Activated CD4-positive, alpha-beta T cell treated with anti-CD3 and anti-CD28 coated beads for 36 hours (primary cell): Measurements from ENCODE around the gene PTPRG. TPM values are rescaled to one million over a fixed set of nuclear protein-coding genes. Genes with fewer than 3 reads are reported as not detected.

Experiments
- ATAC-seq: fragments of 200-7000 bp; cut with Tn5 transposase; one replicate; pipeline ENCODE4 v1.10.0; 2021; ENCODE audit warnings: mild to moderate bottlenecking, moderate library complexity
- CTCF ChIA-PET: fragments of 350-600 bp; sonication (Branson Sonifier 250); formaldehyde crosslinking; loops from one replicate; lab custom pipeline; 2021; ENCODE audit warnings: antibody characterized with exemption; lab: Charles Lee
- POLR2A ChIA-PET: fragments of 350-600 bp; sonication (Branson Sonifier 250); formaldehyde crosslinking; loops from one replicate; lab custom pipeline; 2021; ENCODE audit warnings: antibody characterized with exemption, inconsistent platforms; lab: Charles Lee
- DNase-seq: peaks from one replicate; pipeline ENCODE4 v3.0.0-alpha.2; 2020
- H3K27ac Mint-ChIP-seq: one replicate; pipeline ENCODE4 v1.8.0; 2021; ENCODE audit warnings: mixed read lengths
- H3K27me3 Mint-ChIP-seq: one replicate; pipeline ENCODE4 v1.8.0; 2021; ENCODE audit warnings: mixed read lengths
- H3K36me3 Mint-ChIP-seq: one replicate; pipeline ENCODE4 v1.8.0; 2021; ENCODE audit warnings: low read depth, mixed read lengths
- H3K4me1 Mint-ChIP-seq: one replicate; pipeline ENCODE4 v1.8.0; 2021; ENCODE audit warnings: mixed read lengths
- H3K4me3 Mint-ChIP-seq: one replicate; pipeline ENCODE4 v1.8.0; 2021; ENCODE audit warnings: mild to moderate bottlenecking, moderate library complexity, mixed read lengths
- H3K9me3 Mint-ChIP-seq: one replicate; pipeline ENCODE4 v1.8.0; 2021; ENCODE audit warnings: low read depth, mixed read lengths
- intact Hi-C, 2 experiments: fragments of 100-400 bp; cut with DNase I in 1 of 2; cut with micrococcal nuclease in 1 of 2; formaldehyde crosslinking; loops; one replicate each; pipeline versions ENCODE4 v1.14.2 to v1.15.1; 2022 to 2024; cut with DNase I, micrococcal nuclease
- total RNA-seq, 2 experiments: library from RNA; stranded (reverse); gene quantifications; one replicate each; pipeline ENCODE4 v1.2.3, GENCODE V29; 2021

The PTPRG gene
- total RNA-seq, 2 experiments from 2014 or later = 0.32 to 0.33 TPM

GRCh38 chr3:62207197-62207596 is 645.8 kb downstream of the PTPRG start:
- Mint-ChIP-seq H3K36me3 (no peaks in the 10 kb centered on the region), H3K4me3 (no peak overlapping the region), H3K27me3 (no peaks in the 10 kb centered on the region), H3K27ac (no peak overlapping the region), H3K4me1 (no peaks in the 10 kb centered on the region), H3K9me3 (no peaks in the 10 kb centered on the region)
- no peak for DNase-seq
- ChIA-PET POLR2A (no interaction called here), CTCF (interaction anchor here (1.1 kb wide), 1 partner anchor 9 kb away, joined by 4 read pairs; no protein-coding TSS in a partner anchor)
- intact Hi-C loops = no loop called here
- no peak for ATAC-seq

DNA sequence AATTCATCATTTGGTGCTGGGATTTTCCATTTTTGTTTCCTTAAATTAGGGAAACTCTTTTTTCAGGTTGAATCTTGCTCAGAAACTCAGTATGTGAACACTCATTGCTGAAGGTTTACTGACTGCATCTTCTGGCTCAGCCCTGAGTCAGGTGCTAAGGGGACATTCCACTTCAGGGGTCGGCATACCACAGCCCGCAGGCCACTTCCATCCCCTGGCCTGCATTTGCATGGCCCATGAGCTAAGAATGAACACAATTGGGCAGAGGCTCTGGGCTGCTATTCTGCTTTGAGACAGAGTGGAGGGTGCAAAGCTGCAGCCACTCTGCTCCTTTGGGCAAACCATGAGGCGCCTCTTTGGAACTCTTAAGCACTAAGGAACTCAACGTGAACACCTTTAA is 647.0 kb downstream of the PTPRG start:
- Mint-ChIP-seq H3K4me1 (no peaks in the 10 kb centered on the region), H3K27me3 (no peaks in the 10 kb centered on the region), H3K9me3 (no peaks in the 10 kb centered on the region), H3K4me3 (no peak overlapping the region), H3K27ac (no peak overlapping the region), H3K36me3 (no peaks in the 10 kb centered on the region)
- ChIA-PET CTCF (no interaction called here), POLR2A (no interaction called here)
- no peak for ATAC-seq
- intact Hi-C loops = no loop called here
- no peak for DNase-seq

DNA sequence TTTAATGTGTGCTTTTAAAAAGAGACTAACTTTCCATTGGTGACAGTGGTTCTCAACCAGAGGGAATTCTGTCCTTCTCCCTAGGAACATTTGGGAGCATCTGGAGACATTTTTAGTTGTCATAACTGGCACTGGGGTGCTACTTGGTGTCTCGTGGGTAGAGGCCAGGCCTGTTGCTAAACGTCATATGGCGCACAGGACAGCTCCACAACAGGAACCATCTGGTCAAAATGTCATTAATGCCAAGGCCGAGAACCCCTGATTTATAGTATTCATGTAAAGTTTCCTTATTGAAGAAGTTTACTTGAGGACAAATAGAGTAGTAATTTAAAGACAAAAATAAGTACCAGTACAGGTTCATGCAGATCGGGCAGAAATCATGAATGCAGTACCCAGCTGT is 647.7 kb downstream of the PTPRG start:
- no peaks in the 10 kb centered on the region for H3K36me3 Mint-ChIP-seq
- intact Hi-C loops = no loop called here
- ATAC-seq = no peak
- ChIA-PET POLR2A (no interaction called here), CTCF (interaction anchor here (1.1 kb wide), 1 partner anchor 8 kb away, joined by 3 read pairs; no protein-coding TSS in a partner anchor)
- H3K9me3 Mint-ChIP-seq = no peaks in the 10 kb centered on the region
- no peak for DNase-seq
- H3K4me1 Mint-ChIP-seq = no peaks in the 10 kb centered on the region
- no peak overlapping the region for H3K27ac Mint-ChIP-seq
- no peak overlapping the region for H3K4me3 Mint-ChIP-seq
- no peaks in the 10 kb centered on the region for H3K27me3 Mint-ChIP-seq

DNA sequence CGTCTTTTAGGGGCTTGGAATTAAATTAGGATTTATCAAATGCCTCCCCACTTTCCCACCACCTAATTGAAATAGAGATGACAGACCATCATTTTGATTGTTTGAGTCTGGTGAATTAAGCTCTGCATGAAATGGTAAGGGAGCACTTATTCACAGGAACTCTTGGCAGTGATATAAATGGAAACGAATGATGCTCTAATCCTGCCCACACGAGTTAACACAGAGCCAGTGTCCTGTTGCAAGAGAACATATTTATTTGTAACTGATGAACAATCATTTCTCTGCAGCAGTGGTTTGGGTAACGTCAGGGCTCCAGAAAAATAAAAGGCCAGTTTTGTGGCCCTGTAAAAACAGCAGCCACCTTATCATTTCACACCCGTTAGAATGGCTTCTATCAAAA is 648.6 kb downstream of the PTPRG start:
- no peak for DNase-seq
- Mint-ChIP-seq H3K9me3 (no peaks in the 10 kb centered on the region), H3K27ac (no peak overlapping the region), H3K27me3 (no peaks in the 10 kb centered on the region), H3K36me3 (no peaks in the 10 kb centered on the region), H3K4me1 (no peaks in the 10 kb centered on the region), H3K4me3 (no peak overlapping the region)
- intact Hi-C loops = no loop called here
- no peak for ATAC-seq
- POLR2A ChIA-PET = no interaction called here
- CTCF ChIA-PET = interaction anchor here (1.1 kb wide), 1 partner anchor 9 kb away, joined by 3 read pairs; no protein-coding TSS in a partner anchor

DNA sequence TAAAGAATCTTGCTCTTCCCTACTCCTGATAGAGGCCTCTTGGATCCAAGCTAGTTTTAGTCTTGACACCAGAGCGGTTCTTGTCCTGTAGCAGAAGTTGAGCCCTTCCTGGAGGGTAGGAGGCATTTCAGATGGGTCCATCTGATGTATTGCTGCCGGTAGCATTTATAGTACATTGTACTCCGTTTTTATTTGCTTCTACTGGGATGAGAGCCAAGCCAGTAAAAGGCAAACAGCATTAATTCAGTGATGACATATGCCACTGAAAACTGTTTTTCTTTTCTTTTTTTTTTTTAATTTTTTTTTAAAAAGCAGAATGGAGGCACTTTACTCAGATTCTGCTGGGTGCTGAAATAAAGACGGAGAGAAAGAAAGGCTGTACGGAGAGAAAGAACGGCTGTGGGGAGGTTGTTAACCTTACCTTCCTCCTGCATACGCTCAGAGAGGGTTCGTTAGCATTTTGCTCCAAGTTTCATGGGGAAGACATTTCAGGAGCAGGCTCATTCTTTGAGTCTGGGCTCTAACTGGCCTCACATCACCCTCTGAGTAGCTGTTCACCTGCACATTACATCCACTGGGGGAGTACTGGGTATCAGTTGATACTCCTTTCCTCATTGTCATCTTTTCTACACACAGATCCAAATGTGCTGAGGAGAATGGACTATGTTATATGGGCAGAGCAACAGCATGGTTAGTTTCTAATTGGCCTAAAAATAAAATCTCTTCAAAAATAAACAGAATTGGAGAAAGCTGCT is 650.5 kb downstream of the PTPRG start:
- ChIA-PET CTCF (no interaction called here), POLR2A (no interaction called here)
- Mint-ChIP-seq H3K4me1 (no peaks in the 10 kb centered on the region), H3K36me3 (no peaks in the 10 kb centered on the region), H3K9me3 (no peaks in the 10 kb centered on the region), H3K4me3 (no peak overlapping the region), H3K27ac (no peak overlapping the region), H3K27me3 (no peaks in the 10 kb centered on the region)
- intact Hi-C loops = no loop called here
- DNase-seq (no peak), ATAC-seq (no peak)

- CTCF ChIA-PET = no interaction called here
- Mint-ChIP-seq H3K36me3 (no peaks in the 10 kb centered on the region), H3K4me1 (no peaks in the 10 kb centered on the region), H3K27ac (no peak overlapping the region), H3K9me3 (no peaks in the 10 kb centered on the region), H3K27me3 (peaks cover 5% of the 10 kb centered on the region), H3K4me3 (no peak overlapping the region)
- intact Hi-C loops = no loop called here
- DNase-seq = no peak
- no peak for ATAC-seq
- POLR2A ChIA-PET = no interaction called here
Observed at GRCh38 chr3:62214850-62215249, 653.5 kb downstream of the PTPRG start.

- Mint-ChIP-seq H3K27ac (no peak overlapping the region), H3K4me3 (no peak overlapping the region), H3K9me3 (no peaks in the 10 kb centered on the region), H3K4me1 (no peaks in the 10 kb centered on the region), H3K27me3 (peaks cover 11% of the 10 kb centered on the region), H3K36me3 (no peaks in the 10 kb centered on the region)
- intact Hi-C loops = no loop called here
- POLR2A ChIA-PET = no interaction called here
- DNase-seq (no peak), ATAC-seq (no peak)
- CTCF ChIA-PET = no interaction called here
Observed at GRCh38 chr3:62220616-62221015, 659.2 kb downstream of the PTPRG start.

DNA sequence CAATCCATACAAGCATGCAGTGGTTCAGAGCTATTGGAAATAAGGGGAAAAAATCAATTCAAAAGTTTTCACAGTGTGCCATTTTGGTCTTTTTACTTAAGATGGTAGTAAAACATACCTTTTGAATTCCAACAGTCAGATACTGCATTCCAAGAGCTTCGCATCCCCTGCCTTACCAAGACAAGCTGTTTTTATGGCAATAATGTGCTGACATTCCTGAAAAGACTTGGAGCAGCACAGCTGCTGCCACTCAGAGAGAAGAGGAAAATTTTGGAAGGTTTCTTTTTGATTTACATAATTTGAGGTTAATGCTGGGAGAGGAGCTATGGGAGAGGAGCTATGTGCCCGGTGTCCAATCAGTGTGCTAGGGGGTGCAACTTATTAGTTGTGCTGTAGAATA is 663.7 kb downstream of the PTPRG start:
- H3K27me3 Mint-ChIP-seq = peaks cover 13% of the 10 kb centered on the region
- CTCF ChIA-PET = no interaction called here
- no peak for ATAC-seq
- H3K36me3 Mint-ChIP-seq = no peaks in the 10 kb centered on the region
- no peak overlapping the region for H3K27ac Mint-ChIP-seq
- no peak overlapping the region for H3K4me3 Mint-ChIP-seq
- POLR2A ChIA-PET = no interaction called here
- intact Hi-C loops = no loop called here
- no peak for DNase-seq
- no peaks in the 10 kb centered on the region for H3K4me1 Mint-ChIP-seq
- H3K9me3 Mint-ChIP-seq = no peaks in the 10 kb centered on the region

GRCh38 chr3:62226601-62227339 is 665.4 kb downstream of the PTPRG start:
- H3K9me3 Mint-ChIP-seq = no peaks in the 10 kb centered on the region
- H3K4me3 Mint-ChIP-seq = no peak overlapping the region
- intact Hi-C loops = no loop called here
- peaks cover 13% of the 10 kb centered on the region for H3K27me3 Mint-ChIP-seq
- no peaks in the 10 kb centered on the region for H3K36me3 Mint-ChIP-seq
- DNase-seq (no peak), ATAC-seq (no peak)
- CTCF ChIA-PET = no interaction called here
- H3K4me1 Mint-ChIP-seq = no peaks in the 10 kb centered on the region
- H3K27ac Mint-ChIP-seq = no peak overlapping the region
- POLR2A ChIA-PET = no interaction called here

DNA sequence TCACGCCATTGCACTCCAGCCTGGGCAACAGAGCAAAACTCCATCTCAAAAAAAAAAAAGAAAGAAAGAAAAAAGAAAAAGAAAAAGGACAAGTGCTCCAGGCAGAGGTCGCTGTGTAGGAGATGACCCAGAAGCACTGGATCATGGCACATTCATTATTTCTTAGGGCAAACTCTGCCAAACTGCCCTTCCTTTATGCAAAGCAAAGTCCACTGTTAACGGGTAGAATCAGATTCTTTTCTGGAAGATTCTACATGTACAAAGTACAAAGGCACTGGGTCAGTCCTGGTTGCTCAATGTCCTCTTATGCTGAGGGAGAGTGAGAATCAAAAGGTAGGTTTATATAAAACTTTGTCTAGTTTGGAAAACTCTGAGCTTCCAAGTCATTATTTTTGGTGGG is 667.1 kb downstream of the PTPRG start:
- H3K4me1 Mint-ChIP-seq = no peaks in the 10 kb centered on the region
- DNase-seq (no peak), ATAC-seq (no peak)
- ChIA-PET POLR2A (no interaction called here), CTCF (no interaction called here)
- intact Hi-C loops = no loop called here
- no peaks in the 10 kb centered on the region for H3K9me3 Mint-ChIP-seq
- peaks cover 13% of the 10 kb centered on the region for H3K27me3 Mint-ChIP-seq
- no peak overlapping the region for H3K4me3 Mint-ChIP-seq
- H3K27ac Mint-ChIP-seq = no peak overlapping the region
- no peaks in the 10 kb centered on the region for H3K36me3 Mint-ChIP-seq

- no peak overlapping the region for H3K27ac Mint-ChIP-seq
- no peaks in the 10 kb centered on the region for H3K9me3 Mint-ChIP-seq
- no peaks in the 10 kb centered on the region for H3K4me1 Mint-ChIP-seq
- no peak for ATAC-seq
- DNase-seq = no peak
- ChIA-PET POLR2A (no interaction called here), CTCF (no interaction called here)
- no peaks in the 10 kb centered on the region for H3K36me3 Mint-ChIP-seq
- no peak overlapping the region for H3K4me3 Mint-ChIP-seq
- H3K27me3 Mint-ChIP-seq = peaks cover 13% of the 10 kb centered on the region
- intact Hi-C loops = no loop called here
Observed at GRCh38 chr3:62229211-62229610, 667.8 kb downstream of the PTPRG start.

GRCh38 chr3:62229908-62230307 is 668.5 kb downstream of the PTPRG start:
- POLR2A ChIA-PET = no interaction called here
- ATAC-seq = no peak

More at GRCh38 chr3:62229908-62230307, 668.5 kb downstream of the PTPRG start:
- no peak for DNase-seq
- H3K4me1 Mint-ChIP-seq = no peaks in the 10 kb centered on the region
- H3K36me3 Mint-ChIP-seq = no peaks in the 10 kb centered on the region
- no peak overlapping the region for H3K4me3 Mint-ChIP-seq
- no peak overlapping the region for H3K27ac Mint-ChIP-seq
- H3K9me3 Mint-ChIP-seq = no peaks in the 10 kb centered on the region
- intact Hi-C loops = no loop called here
- peaks cover 13% of the 10 kb centered on the region for H3K27me3 Mint-ChIP-seq
- CTCF ChIA-PET = no interaction called here
